ENCODE data around the gene MAP4K3.
A peak's percentile ranks its signal among the peaks of the same experiment; 100 is the strongest.

MAP4K3 gene

DNA sequence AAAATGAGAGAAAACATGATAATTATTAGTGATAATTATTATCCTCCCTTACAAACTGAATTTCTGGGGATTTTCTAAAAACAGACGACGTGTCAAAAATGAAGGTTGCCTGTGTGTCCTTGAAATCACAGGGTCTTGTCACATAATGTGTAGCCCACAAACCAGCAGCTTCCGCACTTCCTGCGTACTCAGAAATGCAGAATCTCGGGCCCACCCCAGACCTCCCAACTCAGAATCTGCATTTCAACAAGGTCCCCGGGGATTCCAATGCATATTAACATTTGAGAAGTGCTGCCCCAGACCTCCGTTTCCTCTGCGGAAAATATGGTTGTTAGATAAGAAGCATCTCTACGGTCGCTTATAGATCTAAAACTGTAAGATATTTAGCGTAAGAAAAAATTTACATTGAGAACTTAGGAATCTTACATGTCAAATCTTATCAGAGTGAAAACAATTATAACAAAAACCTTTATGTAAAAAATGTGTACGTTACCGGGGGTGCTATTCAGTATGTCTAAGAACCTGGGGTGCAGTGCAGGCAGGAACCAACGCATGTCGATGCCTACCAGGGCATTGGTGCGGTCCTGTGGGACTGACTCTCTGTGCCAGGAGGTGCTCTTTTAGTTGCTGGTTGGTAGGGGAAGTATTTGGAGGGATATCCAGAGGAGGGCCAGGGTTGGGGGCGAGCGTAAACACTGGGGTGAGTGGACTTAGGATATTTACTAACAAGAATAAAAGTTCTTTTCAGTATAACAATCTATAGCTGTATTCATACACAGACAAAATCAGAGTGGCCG is 208.5 kb downstream of the MAP4K3 start:
- no peak for DNase-seq

DNA sequence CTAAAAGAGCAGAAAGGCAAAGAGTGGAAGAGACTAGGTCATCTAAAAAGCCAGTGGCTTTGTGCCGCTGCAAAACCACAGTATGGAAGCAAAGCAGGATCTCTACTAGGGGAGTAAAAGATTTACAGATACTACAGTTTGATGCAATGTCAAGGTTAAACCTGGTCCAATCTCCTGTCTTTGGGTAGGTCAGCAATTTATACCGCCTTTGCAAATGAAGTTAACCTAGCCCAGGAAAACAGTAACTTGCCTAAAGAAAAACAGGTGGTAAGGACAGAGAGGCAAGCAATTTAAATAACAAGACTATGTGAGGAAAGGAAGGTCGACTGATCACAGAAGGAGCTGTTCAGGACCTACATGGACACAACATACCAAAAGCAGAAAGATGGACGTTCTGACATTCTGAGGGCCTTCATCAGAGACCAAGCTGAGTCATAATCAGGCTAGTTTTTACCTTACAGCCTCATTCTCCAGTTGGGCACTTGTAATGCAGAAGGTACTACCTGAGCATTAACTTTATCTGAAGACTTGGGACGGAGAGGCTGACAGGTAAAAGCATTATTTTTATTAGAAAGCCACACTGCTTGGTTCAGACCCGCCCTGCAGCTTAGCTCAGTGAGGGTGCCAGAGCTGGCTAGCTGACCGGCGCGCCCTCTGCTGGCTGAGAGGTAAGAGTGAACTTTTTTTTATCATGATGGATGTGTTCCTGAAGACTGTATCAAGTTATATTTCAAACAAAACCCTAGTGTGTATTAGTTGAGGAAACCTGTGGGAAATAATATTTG is 209.3 kb downstream of the MAP4K3 start:
- DNase-seq, result peak; percentile 79

DNA sequence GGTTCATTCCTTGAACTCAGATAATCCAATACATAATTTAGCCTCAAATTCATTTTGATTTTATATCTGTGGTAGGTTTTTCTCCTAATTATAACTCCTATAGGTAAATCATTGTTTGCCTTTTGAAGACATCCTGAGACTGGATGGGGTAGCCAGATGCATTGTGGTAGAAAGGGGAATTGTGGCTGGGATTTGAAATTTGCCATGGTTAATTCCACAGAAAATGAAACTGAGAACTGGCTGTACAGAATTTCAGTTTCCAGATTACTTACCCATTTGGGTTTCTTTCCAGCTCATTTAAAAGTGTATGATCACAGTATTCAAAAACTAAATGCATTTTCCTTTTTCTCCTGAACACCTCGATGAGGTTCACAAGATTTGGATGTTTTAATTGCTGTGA is 211.5 kb downstream of the MAP4K3 start:
- no peak for DNase-seq

DNA sequence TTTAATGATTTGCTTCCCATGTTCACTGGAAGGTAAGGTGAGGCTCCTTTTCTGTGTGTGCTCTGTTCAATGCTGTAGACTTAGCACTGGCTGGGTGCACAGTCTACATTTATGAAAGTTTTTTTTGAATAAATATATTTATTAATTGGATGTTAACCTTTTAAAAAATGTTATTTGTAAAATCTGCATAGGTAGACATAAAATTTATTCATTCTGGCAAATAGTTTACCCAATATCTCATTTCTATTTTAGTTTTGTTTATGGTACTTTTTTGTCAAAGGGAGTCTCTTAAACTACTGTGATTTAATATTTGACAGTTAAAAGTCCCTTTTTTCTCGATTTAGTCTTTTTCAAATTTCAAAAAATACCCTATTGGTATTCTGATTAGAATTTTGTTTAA is 213.2 kb downstream of the MAP4K3 start:
- DNase-seq, result no peak

DNA sequence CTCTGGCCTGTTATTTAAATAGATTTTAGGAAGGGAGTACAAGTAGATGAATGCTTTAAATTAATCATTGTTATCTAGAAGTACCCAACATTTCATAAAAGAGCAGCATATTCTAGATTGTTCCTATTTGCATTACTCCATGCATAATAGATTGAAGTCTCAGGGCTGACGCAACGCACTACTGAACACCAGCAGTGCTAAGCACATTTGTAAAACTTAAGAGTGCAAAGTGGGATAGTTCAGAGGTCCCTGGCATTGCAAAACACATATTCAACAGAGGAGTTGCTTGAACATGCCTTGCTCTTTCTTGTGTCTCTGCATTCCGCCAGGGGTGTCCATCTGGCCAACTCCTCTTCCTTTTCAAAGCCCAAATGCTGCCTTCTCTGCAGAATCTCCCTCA is 215.6 kb downstream of the MAP4K3 start:
- no peak for DNase-seq

DNA sequence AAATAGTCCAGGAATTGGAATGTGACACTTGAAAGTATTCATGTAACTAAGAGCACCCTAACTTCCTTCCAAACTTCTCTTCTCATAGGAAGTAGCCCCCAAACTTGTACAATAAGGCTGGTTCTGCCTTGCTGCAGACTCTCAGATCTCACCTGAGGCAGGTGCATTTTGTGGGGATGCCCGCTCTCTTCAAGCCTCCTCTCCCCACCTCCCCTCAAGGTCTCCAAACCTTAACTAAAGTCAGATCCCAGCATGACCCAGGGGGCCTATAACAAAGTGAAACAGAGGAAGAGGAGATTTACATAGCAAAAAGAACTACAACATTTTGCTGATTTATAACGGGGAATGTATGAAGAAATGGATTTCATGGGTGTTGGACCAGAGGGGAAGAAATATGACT is 216.9 kb downstream of the MAP4K3 start:
- no peak for DNase-seq

DNA sequence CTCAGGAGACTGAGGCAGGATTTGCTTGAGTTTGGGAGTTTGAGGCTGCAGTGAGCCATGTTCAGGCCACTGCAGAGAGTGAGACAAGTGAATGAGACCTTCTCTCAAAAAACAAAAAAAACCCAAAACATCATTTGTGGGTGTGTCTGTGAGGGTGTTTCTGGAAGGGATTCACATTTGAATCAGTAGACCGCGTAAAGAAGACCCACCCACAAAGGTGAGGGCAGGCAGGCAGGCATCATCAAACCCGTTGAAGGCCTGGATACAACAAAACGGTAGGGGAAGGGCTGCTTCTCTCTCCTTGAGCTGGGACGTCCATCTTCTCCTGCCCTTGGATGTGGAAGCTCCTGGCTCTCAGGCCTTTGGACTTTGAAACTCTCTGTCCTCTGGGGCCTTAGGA is 218.7 kb downstream of the MAP4K3 start:
- no peak for DNase-seq

DNA sequence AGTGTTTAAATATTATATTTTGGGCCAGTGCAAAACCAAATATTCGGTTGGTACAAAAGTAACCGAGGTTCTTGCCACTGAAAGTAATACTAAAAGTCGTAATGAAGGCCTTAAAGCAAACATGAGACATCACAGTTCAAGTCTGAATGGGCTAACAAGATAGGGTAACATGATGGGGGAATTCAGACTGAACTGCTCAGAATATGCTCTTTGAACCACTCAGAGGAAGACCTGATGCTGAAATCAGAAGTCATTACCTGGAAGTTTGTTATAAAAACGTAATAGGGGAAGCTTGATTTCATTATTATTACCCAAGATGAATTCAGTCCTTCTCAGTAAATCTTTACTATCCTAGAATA is 219.9 kb downstream of the MAP4K3 start:
- DNase-seq, result no peak

DNA sequence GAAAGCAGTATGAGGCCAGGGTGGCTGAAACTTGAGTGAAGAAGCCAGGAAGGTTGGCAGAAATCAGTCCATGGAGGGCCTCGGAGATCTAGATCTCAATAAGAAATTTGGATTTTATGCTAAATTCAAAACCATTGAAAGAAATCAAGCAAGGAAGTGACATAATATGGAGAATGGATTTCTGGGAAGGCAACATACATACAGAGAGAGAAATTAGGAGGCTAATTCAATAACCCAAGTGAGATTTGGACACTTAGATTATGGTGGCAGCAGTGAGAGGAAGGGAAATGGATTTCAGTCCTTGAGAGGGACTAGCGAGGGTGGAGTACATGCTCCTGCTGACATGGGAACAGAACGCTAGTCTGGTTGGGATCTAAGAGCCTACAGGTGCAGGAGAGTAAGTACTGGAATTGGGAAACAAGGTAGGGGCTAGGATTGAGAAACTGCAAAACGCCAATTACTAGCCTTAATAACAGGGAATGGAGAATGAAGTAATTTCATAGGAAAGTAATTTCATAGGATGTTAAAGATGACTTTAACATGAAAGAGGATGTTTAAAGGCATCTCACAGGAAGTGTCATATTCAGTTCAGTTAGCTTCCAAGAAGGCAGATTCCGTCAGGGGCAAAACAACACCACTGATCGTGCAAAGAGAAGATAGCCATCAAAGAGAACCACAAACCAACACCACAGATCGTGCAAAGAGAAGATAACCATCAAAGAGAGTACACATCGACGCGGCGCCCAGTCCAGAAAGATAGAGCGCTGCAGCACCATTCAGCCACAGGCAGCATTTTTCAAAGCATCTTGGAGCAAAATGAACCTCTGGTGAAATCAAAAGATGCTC is 220.5 kb downstream of the MAP4K3 start:
- no peak for DNase-seq

DNA sequence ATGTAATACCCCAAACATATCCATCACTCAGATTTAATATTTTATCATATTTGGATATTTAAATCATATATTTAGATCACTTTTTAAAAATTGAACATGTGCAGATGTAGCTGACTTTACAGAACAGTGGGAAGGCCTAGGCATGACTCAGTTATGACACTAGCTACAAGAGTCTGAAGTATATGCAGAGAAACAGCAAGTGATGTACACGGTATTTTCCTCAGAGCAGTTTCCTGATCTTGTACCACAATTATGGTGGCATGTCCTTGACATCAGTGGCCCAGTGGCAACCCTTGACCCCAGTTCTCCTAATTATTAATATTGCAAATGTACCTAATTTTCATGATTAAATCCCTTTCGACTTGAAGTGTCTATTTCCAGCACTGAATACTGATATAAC is 221.5 kb downstream of the MAP4K3 start:
- DNase-seq, result no peak

DNA sequence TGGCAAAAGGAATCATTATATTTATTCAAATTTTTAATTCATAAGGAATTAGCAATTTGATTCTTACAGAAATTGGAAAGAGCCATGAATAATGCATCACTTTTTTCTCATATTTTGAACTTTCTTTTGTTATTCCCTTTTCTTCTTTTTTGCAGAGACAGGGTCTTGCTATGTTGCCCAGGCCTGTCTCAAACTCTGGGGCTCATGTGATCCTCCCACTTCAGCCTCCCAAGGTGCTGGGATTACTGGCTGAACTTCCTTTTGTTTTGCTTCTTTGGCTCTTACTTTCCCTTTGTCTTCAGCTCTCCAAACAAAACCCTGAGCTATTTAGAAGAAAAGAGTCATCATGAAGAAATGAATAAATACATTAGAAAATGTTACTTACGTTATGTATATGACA is 224.1 kb downstream of the MAP4K3 start:
- no peak for DNase-seq

DNA sequence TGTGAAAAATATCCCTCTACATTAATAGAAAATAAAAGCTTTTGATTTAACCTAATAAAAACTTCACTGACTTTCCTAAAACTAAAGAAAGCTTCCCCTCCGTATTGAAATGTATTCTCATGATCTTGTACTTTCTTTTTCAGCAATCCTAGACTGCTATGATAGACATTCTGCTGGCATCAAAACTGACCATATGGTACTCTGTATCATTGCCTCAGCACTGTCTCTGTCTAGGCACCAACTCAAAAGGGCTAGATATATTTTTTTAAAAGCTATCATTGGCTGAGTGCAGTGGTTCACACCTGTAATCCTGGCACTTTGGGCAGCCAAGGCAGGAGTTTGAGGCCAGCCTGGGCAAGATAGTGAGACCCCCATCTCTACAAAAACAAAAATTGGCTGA is 226.2 kb downstream of the MAP4K3 start:
- no peak for DNase-seq

DNA sequence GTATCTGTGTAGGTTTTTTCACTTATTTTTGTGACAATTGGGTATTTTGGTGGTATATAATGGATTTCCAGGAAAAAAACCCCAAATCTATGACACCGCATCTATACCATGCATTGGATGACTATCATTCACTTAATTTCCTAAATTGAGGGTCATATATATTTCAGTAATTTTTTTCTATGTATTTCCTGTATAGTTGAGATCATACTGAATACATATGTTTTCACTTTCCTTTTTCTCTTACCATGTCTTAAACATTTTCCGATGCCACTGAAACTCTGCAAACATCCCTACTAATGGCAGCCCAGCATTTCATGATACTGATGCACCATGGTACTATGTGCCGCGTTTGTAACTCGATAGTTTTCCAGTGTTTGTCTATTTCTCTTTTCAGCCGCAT is 233.7 kb downstream of the MAP4K3 start:
- DNase-seq, result no peak

DNA sequence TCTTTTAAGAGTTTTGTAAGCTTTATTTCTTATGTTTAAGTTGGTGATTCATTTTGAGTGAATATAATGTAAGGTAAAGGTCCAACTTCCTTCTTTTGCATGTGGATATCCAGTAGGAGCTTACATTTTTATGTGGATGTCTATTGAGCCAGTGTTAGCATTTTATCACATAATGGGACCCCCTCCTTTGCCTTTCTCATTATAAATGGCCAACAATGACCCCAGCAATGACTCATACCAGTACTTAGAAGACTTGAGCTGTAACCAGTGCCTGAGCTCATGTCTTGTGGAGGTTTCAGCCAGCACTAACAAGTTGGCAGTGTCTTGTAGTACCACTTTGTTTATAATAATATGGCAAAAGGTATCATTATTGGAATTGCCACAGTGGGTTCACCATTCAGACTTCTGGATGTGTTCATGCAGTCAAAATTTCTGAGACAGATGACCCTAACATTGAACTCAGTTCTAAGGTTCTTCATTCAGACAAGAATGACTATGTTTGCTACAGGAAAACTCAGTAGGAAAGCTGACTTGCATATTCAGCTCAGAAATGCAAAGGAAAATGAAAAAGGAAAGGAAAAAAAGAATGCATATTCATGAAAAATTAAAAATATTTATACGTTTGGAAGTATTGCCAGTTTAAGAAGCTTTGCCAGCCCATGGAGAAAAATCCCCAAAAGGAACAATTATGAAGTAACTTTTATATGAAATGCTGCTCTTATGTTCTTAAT is 234.3 kb downstream of the MAP4K3 start:
- DNase-seq, result peak; percentile 95

All from NCI-H2227 treated with DMSO at 0.1 percent for 48 hours (cell line).